Heart right ventricle (tissue), 16 donors: Measurements from ENCODE around the gene DLX6. TPM values are rescaled to one million over a fixed set of nuclear protein-coding genes. Genes with fewer than 3 reads are reported as not detected.

Experiments
- ATAC-seq, 8 donors: fragments of 200-7000 bp; cut with Tn5 transposase; one replicate each; pipeline ENCODE4 v1.9.1; 2020; ENCODE audit warnings: mild to moderate bottlenecking in 8 of 8, moderate library complexity in 8 of 8, moderate number of reproducible peaks in 1 of 8
- DNase-seq, 2 donors: peaks; one replicate each; pipeline ENCODE4 v3.0.0-alpha.2; 2020
- H3K27ac ChIP-seq, 10 donors: fragments of 200-600 bp; sonication (generic) in 2 of 10; one replicate each; pipeline versions ENCODE4 v1.5.0 to v1.8.0; 2020 to 2022; ENCODE audit warnings: mild to moderate bottlenecking in 3 of 10
- H3K27me3 ChIP-seq, 7 donors: fragments of 200-600 bp; one replicate each; pipeline ENCODE4 v1.8.0; 2021 to 2022; ENCODE audit warnings: mild to moderate bottlenecking in 2 of 7
- H3K36me3 ChIP-seq, 9 donors: fragments of 200-600 bp; sonication (generic) in 1 of 9; one replicate each; pipeline versions ENCODE4 v1.5.0 to v1.8.0; 2020 to 2022; ENCODE audit warnings: mild to moderate bottlenecking in 2 of 9
- H3K4me1 ChIP-seq, 9 donors: fragments of 200-600 bp; sonication (generic) in 1 of 9; one replicate each; pipeline versions ENCODE4 v1.5.0 to v1.8.0; 2020 to 2022; ENCODE audit warnings: mild to moderate bottlenecking in 4 of 9
- H3K4me3 ChIP-seq, 10 donors: fragments of 200-600 bp; sonication (generic) in 2 of 10; one replicate each; pipeline versions ENCODE4 v1.5.0 to v1.8.0; 2020 to 2022; ENCODE audit warnings: mild to moderate bottlenecking in 7 of 10, moderate library complexity in 2 of 10
- H3K9me3 ChIP-seq, 11 donors: fragments of 200-600 bp in 10 of 11; sonication (generic) in 2 of 11; one replicate each; pipeline versions ENCODE4 v1.5.0 to v1.8.0; 2013 to 2022; ENCODE audit warnings: mild to moderate bottlenecking in 2 of 11, control low read depth in 1 of 11, moderate library complexity in 1 of 11
- CTCF ChIP-seq, 9 donors: fragments of 200-600 bp; sonication (generic) in 2 of 9; IDR thresholded peaks; one replicate each; pipeline versions ENCODE4 v1.5.0 to v1.8.0; 2021 to 2022; ENCODE audit warnings: antibody characterized with exemption in 9 of 9, mild to moderate bottlenecking in 5 of 9, moderate library complexity in 1 of 9
- WGBS, 2 donors: extraction: QIAGEN DNeasy Blood & Tissue Kit; methylation state at CpG; one replicate each; pipeline ENCODE4 v1.1.7; 2013; ENCODE audit warnings: inconsistent platforms in 1 of 2; 5-methylcytosine and 5-hydroxymethylcytosine counted together
- intact Hi-C, 10 donors: fragments of 100-400 bp; cut with DNase I; formaldehyde crosslinking; loops; one replicate each; pipeline versions ENCODE4 v1.11.1 to v1.14.2; 2022
- polyA plus RNA-seq, 2 donors: library from polyadenylated mRNA; stranded (reverse); fragments of 200-250 nt; gene quantifications; one replicate each; pipeline ENCODE4 v1.2.3, GENCODE V29; 2013
- total RNA-seq, 10 donors: library from RNA; stranded (reverse); fragmentation: NEBNext Ultra II Directional in 3 of 10; extraction: Animal tissue kit (Norgen Biotek cat#: 25700) in 3 of 10; gene quantifications; one replicate each; pipeline versions ENCODE4 v1.2.1 to v1.2.4, GENCODE V29; 2021 to 2023
- donor health status: Arrhythmogenic right ventricular cardiomyopathy.
- donor health status: ischemic (EF 13 %, LVEDD 7.1; RV severe dilation, severe dysfunction).
- donor health status: healthy with polysubstance abuse.
- donor health status: DM: no; HTN: yes; CAD: no.
- donor health status: DM: no; HTN: no; CAD: no.
- donor health status: ischemic (EF 25% LVEDD 6.9; RV normal size, moderate dysfunction).
- donor health status: ischemic (EF 25% LVEDD 5.7; RV mildly dilated, moderate dysfunction).
- donor health status: healthy.
- donor health status: DM: yes; HTN: yes; CAD: no.
- donor health status: Ischemic cardiomyopathy.
- donor health status: ischemic (EF 35%, LVEDD 5.7; RV mildly dilated, moderate dysfunction).
- donor health status: nonischemic (EF 11% LVEDD 7.7; RV severe dilation, severe dysfunction).
- donor health status: DM: yes; HTN: yes; CAD: no.
- donor health status: PGD.
- donor health status: ischemic (EF 29% LVEDD 5.4; RV normal size, mild dysfunction).
- donor health status: nonischemic (EF 23%, LVEDD 6.1; RV moderate dilation, normal function).

DLX6 gene
- total and polyA plus RNA-seq, 12 donors = not detected

- Histone ChIP-seq H3K27me3 (peaks cover 51 to 100% (median 99%) of the 10 kb centered on the region in 7 donors), H3K4me1 (peaks cover 6 to 37% (median 27%) of the 10 kb centered on the region in 9 donors), H3K27ac (no peak overlapping the region), H3K4me3 (peak overlapping the region in 2 of 10 donors; percentile 12 to 14), H3K36me3 (no peaks in the 10 kb centered on the region), H3K9me3 (no peaks in the 10 kb centered on the region)
- intact Hi-C loops = no loop called here
- 1 to 2% methylated on average over 54 to 55 of the region's 55 CpGs for whole genome bisulfite sequencing, 2 donors
- peak in 6 of 8 donors; percentile 22 to 50 (median 30) for ATAC-seq
- DNase-seq = no peak
- no peak for TF ChIP-seq CTCF (IDR thresholded peaks at IDR 0.05)
Measured at GRCh38 chr7:97016381-97017191, 11.2 kb downstream of the DLX6 start.

GRCh38 chr7:97017192-97018125 lies 12.1 kb downstream of the DLX6 start:
- no peak for DNase-seq
- Histone ChIP-seq H3K27me3 (peaks cover 53 to 100% (median 99%) of the 10 kb centered on the region in 7 donors), H3K27ac (no peak overlapping the region), H3K4me1 (peaks cover 6 to 43% (median 33%) of the 10 kb centered on the region in 9 donors), H3K4me3 (peak overlapping the region in 4 of 10 donors; percentile 5 to 18 (median 14)), H3K9me3 (no peaks in the 10 kb centered on the region), H3K36me3 (no peaks in the 10 kb centered on the region)
- intact Hi-C loops = no loop called here
- ATAC-seq = peak in 7 of 8 donors; percentile 11 to 33 (median 20)
- WGBS, 2 donors = 3 to 7% methylated on average over 37 of the region's 37 CpGs
- TF ChIP-seq CTCF (IDR thresholded peaks at IDR 0.05) = no peak

- no peak for TF ChIP-seq CTCF (IDR thresholded peaks at IDR 0.05)
- Histone ChIP-seq H3K27me3 (peaks cover 46 to 100% (median 98%) of the 10 kb centered on the region in 7 donors), H3K27ac (no peak overlapping the region), H3K4me1 (peaks cover 6 to 46% (median 33%) of the 10 kb centered on the region in 9 donors), H3K9me3 (no peaks in the 10 kb centered on the region), H3K4me3 (peak overlapping the region in 5 of 10 donors; percentile 5 to 27 (median 15)), H3K36me3 (no peaks in the 10 kb centered on the region)
- intact Hi-C loops = no loop called here
- ATAC-seq = no peak
- WGBS, 2 donors = 1 to 3% methylated on average over 22 of the region's 22 CpGs
- DNase-seq = no peak
Measured at GRCh38 chr7:97018126-97018601, 12.8 kb downstream of the DLX6 start.
